H1 (cell line): ENCODE results near the gene SYNE4. TPM values are rescaled to one million over a fixed set of nuclear protein-coding genes. Genes with fewer than 3 reads are reported as not detected.

ENCODE experiments used
- ASH2L ChIP-seq: fragments of 200-600, 300-600 bp; sonication (generic); IDR thresholded peaks from one replicate; pipeline ENCODE4 v1.7.1; 2017; ENCODE audit warnings: low read length
- HDAC2 ChIP-seq, 2 experiments: fragments of 300-600 bp in 1 of 2; sonication (generic) in 1 of 2; IDR thresholded peaks; 2 replicates each; pipeline ENCODE4 v1.6.1; 2011 to 2012; ENCODE audit warnings: low read depth in 2 of 2, low read length in 2 of 2, mild to moderate bottlenecking in 2 of 2, moderate library complexity in 2 of 2, borderline replicate concordance in 1 of 2, inconsistent platforms in 1 of 2
- KDM4A ChIP-seq: IDR thresholded peaks from one replicate; pipeline ENCODE4 v1.7.1; 2012; ENCODE audit warnings: low read depth, mild to moderate bottlenecking, moderate library complexity, low read length, inconsistent platforms; ENCODE audit not compliant: severe bottlenecking
- polyA plus RNA-seq, 7 experiments: library from polyadenylated mRNA; depleted of rRNA in 3 of 7; stranded (reverse) in 5 of 7; unstranded in 2 of 7; fragments of >200 nt in 5 of 7; fragments of 200-250 nt in 2 of 7; gene quantifications; 1 replicate in 5 of 7; 2 replicates in 1 of 7; 4 replicates in 1 of 7; pipeline versions ENCODE4 v1.2.1 to v1.2.3, GENCODE V29; 2011 to 2013; ENCODE audit warnings: missing spikeins in 2 of 7, mixed read lengths in 2 of 7
- total RNA-seq: library from RNA; stranded (reverse); fragmentation: NEBNext Ultra II Directional; extraction: Animal tissue kit (Norgen Biotek cat#: 25700); gene quantifications from 2 replicates; pipeline ENCODE4 v1.2.1, GENCODE V29; 2021
- TF ChIP-seq, protein P1 (sequence below): fragments of 300-600 bp; sonication (generic); IDR thresholded peaks from 2 replicates; pipeline ENCODE4 v1.7.1; 2012; ENCODE audit warnings: low read length, moderate library complexity, mild to moderate bottlenecking, inconsistent platforms; ENCODE audit not compliant: insufficient replicate concordance
- TF ChIP-seq, protein P2 (sequence below), 3 experiments: IDR thresholded peaks; 1 replicate in 2 of 3; 2 replicates in 1 of 3; pipeline versions ENCODE4 v1.5.1 to v1.6.1; 2011; ENCODE audit warnings: low read length in 3 of 3, mild to moderate bottlenecking in 3 of 3, inconsistent platforms in 2 of 3, low read depth in 1 of 3, moderate library complexity in 1 of 3; ENCODE audit not compliant: insufficient read depth in 1 of 3; ENCODE audit errors: control extremely low read depth in 1 of 3

Gene SYNE4
- total and polyA plus RNA-seq, 2 of the 8 experiments (the other 6 are each of a cell fraction or from before 2014, with no cell fraction given), result 20.8 to 22.6 TPM

DNA sequence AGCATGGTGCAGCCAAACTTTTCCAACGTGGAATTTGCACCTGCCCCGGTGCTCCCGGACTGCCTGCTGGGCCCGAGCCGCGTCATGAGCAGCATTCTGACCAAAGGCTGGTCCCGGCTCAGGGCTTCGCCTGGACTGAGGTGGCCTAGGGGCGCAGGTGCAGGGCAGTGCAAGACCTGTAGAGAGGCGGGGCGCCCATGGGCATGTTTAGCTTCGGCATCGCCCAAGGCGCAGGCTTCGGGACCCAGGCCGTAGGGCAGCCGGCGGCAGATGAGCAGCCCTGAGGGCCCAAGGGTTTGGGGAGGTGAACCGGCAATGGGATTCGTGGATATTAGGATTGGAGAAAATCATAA lies 48.7 kb downstream of the SYNE4 start (continued):
- TF ChIP-seq, protein P1, sequence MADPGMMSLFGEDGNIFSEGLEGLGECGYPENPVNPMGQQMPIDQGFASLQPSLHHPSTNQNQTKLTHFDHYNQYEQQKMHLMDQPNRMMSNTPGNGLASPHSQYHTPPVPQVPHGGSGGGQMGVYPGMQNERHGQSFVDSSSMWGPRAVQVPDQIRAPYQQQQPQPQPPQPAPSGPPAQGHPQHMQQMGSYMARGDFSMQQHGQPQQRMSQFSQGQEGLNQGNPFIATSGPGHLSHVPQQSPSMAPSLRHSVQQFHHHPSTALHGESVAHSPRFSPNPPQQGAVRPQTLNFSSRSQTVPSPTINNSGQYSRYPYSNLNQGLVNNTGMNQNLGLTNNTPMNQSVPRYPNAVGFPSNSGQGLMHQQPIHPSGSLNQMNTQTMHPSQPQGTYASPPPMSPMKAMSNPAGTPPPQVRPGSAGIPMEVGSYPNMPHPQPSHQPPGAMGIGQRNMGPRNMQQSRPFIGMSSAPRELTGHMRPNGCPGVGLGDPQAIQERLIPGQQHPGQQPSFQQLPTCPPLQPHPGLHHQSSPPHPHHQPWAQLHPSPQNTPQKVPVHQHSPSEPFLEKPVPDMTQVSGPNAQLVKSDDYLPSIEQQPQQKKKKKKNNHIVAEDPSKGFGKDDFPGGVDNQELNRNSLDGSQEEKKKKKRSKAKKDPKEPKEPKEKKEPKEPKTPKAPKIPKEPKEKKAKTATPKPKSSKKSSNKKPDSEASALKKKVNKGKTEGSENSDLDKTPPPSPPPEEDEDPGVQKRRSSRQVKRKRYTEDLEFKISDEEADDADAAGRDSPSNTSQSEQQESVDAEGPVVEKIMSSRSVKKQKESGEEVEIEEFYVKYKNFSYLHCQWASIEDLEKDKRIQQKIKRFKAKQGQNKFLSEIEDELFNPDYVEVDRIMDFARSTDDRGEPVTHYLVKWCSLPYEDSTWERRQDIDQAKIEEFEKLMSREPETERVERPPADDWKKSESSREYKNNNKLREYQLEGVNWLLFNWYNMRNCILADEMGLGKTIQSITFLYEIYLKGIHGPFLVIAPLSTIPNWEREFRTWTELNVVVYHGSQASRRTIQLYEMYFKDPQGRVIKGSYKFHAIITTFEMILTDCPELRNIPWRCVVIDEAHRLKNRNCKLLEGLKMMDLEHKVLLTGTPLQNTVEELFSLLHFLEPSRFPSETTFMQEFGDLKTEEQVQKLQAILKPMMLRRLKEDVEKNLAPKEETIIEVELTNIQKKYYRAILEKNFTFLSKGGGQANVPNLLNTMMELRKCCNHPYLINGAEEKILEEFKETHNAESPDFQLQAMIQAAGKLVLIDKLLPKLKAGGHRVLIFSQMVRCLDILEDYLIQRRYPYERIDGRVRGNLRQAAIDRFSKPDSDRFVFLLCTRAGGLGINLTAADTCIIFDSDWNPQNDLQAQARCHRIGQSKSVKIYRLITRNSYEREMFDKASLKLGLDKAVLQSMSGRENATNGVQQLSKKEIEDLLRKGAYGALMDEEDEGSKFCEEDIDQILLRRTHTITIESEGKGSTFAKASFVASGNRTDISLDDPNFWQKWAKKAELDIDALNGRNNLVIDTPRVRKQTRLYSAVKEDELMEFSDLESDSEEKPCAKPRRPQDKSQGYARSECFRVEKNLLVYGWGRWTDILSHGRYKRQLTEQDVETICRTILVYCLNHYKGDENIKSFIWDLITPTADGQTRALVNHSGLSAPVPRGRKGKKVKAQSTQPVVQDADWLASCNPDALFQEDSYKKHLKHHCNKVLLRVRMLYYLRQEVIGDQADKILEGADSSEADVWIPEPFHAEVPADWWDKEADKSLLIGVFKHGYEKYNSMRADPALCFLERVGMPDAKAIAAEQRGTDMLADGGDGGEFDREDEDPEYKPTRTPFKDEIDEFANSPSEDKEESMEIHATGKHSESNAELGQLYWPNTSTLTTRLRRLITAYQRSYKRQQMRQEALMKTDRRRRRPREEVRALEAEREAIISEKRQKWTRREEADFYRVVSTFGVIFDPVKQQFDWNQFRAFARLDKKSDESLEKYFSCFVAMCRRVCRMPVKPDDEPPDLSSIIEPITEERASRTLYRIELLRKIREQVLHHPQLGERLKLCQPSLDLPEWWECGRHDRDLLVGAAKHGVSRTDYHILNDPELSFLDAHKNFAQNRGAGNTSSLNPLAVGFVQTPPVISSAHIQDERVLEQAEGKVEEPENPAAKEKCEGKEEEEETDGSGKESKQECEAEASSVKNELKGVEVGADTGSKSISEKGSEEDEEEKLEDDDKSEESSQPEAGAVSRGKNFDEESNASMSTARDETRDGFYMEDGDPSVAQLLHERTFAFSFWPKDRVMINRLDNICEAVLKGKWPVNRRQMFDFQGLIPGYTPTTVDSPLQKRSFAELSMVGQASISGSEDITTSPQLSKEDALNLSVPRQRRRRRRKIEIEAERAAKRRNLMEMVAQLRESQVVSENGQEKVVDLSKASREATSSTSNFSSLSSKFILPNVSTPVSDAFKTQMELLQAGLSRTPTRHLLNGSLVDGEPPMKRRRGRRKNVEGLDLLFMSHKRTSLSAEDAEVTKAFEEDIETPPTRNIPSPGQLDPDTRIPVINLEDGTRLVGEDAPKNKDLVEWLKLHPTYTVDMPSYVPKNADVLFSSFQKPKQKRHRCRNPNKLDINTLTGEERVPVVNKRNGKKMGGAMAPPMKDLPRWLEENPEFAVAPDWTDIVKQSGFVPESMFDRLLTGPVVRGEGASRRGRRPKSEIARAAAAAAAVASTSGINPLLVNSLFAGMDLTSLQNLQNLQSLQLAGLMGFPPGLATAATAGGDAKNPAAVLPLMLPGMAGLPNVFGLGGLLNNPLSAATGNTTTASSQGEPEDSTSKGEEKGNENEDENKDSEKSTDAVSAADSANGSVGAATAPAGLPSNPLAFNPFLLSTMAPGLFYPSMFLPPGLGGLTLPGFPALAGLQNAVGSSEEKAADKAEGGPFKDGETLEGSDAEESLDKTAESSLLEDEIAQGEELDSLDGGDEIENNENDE, result no peak
- TF ChIP-seq HDAC2 (IDR thresholded peaks at IDR 0.05; ENCODE audit: borderline replicate concordance in 1 of 2, low read depth in 2 of 2, low read length in 2 of 2), result no peak
- TF ChIP-seq KDM4A, result no peak
- TF ChIP-seq ASH2L, result no peak
- TF ChIP-seq, protein P2, sequence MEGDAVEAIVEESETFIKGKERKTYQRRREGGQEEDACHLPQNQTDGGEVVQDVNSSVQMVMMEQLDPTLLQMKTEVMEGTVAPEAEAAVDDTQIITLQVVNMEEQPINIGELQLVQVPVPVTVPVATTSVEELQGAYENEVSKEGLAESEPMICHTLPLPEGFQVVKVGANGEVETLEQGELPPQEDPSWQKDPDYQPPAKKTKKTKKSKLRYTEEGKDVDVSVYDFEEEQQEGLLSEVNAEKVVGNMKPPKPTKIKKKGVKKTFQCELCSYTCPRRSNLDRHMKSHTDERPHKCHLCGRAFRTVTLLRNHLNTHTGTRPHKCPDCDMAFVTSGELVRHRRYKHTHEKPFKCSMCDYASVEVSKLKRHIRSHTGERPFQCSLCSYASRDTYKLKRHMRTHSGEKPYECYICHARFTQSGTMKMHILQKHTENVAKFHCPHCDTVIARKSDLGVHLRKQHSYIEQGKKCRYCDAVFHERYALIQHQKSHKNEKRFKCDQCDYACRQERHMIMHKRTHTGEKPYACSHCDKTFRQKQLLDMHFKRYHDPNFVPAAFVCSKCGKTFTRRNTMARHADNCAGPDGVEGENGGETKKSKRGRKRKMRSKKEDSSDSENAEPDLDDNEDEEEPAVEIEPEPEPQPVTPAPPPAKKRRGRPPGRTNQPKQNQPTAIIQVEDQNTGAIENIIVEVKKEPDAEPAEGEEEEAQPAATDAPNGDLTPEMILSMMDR (IDR thresholded peaks at IDR 0.05; ENCODE audit: control extremely low read depth in 1 of 3, insufficient read depth in 1 of 3, low read depth in 1 of 3, low read length in 3 of 3), result no peak
